ENCODE data around the gene OR51B6.

DNA sequence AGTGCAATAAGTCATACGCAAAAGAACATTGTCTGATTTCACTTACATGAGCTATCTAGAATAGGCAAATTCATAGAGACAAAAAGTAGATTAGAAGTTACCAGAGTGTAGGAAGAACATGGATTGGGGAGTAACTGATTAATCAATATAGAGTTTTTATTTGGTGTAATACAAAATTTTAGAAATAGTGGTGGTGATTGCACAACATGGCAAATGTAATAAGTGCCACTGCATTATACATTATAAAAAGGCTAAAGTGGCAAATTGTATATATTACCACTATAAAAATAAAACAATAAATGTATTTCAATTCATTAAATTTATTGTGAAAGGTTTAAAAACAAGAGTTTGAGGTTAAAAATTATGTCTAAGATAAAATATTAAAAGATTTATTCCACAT lies 40.9 kb upstream of the OR51B6 start:
- TF ChIP-seq POLR2AphosphoS5 (IDR thresholded peaks at IDR 0.05; ENCODE audit: low read depth): no peak
- TF ChIP-seq, protein P1, sequence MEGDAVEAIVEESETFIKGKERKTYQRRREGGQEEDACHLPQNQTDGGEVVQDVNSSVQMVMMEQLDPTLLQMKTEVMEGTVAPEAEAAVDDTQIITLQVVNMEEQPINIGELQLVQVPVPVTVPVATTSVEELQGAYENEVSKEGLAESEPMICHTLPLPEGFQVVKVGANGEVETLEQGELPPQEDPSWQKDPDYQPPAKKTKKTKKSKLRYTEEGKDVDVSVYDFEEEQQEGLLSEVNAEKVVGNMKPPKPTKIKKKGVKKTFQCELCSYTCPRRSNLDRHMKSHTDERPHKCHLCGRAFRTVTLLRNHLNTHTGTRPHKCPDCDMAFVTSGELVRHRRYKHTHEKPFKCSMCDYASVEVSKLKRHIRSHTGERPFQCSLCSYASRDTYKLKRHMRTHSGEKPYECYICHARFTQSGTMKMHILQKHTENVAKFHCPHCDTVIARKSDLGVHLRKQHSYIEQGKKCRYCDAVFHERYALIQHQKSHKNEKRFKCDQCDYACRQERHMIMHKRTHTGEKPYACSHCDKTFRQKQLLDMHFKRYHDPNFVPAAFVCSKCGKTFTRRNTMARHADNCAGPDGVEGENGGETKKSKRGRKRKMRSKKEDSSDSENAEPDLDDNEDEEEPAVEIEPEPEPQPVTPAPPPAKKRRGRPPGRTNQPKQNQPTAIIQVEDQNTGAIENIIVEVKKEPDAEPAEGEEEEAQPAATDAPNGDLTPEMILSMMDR (conservative IDR thresholded peaks at IDR 0.05; ENCODE audit: low read depth in 2 of 2): no peak
- no peak for TF ChIP-seq CREB1 (CRISPR knock-in tag; IDR thresholded peaks at IDR 0.05; ENCODE audit: low read depth)
- TF ChIP-seq EZH2phosphoT487 (IDR thresholded peaks at IDR 0.05; ENCODE audit: unreplicated experiment): no peak
- no peak for TF ChIP-seq ZNF114 (CRISPR knock-in tag; IDR thresholded peaks at IDR 0.05)
- TF ChIP-seq, protein P2, sequence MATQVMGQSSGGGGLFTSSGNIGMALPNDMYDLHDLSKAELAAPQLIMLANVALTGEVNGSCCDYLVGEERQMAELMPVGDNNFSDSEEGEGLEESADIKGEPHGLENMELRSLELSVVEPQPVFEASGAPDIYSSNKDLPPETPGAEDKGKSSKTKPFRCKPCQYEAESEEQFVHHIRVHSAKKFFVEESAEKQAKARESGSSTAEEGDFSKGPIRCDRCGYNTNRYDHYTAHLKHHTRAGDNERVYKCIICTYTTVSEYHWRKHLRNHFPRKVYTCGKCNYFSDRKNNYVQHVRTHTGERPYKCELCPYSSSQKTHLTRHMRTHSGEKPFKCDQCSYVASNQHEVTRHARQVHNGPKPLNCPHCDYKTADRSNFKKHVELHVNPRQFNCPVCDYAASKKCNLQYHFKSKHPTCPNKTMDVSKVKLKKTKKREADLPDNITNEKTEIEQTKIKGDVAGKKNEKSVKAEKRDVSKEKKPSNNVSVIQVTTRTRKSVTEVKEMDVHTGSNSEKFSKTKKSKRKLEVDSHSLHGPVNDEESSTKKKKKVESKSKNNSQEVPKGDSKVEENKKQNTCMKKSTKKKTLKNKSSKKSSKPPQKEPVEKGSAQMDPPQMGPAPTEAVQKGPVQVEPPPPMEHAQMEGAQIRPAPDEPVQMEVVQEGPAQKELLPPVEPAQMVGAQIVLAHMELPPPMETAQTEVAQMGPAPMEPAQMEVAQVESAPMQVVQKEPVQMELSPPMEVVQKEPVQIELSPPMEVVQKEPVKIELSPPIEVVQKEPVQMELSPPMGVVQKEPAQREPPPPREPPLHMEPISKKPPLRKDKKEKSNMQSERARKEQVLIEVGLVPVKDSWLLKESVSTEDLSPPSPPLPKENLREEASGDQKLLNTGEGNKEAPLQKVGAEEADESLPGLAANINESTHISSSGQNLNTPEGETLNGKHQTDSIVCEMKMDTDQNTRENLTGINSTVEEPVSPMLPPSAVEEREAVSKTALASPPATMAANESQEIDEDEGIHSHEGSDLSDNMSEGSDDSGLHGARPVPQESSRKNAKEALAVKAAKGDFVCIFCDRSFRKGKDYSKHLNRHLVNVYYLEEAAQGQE (IDR thresholded peaks at IDR 0.05; ENCODE audit: unreplicated experiment): no peak
- no peak for TF ChIP-seq EZH2 (IDR thresholded peaks at IDR 0.05; ENCODE audit: low read depth, unreplicated experiment)
- TF ChIP-seq, protein P3, sequence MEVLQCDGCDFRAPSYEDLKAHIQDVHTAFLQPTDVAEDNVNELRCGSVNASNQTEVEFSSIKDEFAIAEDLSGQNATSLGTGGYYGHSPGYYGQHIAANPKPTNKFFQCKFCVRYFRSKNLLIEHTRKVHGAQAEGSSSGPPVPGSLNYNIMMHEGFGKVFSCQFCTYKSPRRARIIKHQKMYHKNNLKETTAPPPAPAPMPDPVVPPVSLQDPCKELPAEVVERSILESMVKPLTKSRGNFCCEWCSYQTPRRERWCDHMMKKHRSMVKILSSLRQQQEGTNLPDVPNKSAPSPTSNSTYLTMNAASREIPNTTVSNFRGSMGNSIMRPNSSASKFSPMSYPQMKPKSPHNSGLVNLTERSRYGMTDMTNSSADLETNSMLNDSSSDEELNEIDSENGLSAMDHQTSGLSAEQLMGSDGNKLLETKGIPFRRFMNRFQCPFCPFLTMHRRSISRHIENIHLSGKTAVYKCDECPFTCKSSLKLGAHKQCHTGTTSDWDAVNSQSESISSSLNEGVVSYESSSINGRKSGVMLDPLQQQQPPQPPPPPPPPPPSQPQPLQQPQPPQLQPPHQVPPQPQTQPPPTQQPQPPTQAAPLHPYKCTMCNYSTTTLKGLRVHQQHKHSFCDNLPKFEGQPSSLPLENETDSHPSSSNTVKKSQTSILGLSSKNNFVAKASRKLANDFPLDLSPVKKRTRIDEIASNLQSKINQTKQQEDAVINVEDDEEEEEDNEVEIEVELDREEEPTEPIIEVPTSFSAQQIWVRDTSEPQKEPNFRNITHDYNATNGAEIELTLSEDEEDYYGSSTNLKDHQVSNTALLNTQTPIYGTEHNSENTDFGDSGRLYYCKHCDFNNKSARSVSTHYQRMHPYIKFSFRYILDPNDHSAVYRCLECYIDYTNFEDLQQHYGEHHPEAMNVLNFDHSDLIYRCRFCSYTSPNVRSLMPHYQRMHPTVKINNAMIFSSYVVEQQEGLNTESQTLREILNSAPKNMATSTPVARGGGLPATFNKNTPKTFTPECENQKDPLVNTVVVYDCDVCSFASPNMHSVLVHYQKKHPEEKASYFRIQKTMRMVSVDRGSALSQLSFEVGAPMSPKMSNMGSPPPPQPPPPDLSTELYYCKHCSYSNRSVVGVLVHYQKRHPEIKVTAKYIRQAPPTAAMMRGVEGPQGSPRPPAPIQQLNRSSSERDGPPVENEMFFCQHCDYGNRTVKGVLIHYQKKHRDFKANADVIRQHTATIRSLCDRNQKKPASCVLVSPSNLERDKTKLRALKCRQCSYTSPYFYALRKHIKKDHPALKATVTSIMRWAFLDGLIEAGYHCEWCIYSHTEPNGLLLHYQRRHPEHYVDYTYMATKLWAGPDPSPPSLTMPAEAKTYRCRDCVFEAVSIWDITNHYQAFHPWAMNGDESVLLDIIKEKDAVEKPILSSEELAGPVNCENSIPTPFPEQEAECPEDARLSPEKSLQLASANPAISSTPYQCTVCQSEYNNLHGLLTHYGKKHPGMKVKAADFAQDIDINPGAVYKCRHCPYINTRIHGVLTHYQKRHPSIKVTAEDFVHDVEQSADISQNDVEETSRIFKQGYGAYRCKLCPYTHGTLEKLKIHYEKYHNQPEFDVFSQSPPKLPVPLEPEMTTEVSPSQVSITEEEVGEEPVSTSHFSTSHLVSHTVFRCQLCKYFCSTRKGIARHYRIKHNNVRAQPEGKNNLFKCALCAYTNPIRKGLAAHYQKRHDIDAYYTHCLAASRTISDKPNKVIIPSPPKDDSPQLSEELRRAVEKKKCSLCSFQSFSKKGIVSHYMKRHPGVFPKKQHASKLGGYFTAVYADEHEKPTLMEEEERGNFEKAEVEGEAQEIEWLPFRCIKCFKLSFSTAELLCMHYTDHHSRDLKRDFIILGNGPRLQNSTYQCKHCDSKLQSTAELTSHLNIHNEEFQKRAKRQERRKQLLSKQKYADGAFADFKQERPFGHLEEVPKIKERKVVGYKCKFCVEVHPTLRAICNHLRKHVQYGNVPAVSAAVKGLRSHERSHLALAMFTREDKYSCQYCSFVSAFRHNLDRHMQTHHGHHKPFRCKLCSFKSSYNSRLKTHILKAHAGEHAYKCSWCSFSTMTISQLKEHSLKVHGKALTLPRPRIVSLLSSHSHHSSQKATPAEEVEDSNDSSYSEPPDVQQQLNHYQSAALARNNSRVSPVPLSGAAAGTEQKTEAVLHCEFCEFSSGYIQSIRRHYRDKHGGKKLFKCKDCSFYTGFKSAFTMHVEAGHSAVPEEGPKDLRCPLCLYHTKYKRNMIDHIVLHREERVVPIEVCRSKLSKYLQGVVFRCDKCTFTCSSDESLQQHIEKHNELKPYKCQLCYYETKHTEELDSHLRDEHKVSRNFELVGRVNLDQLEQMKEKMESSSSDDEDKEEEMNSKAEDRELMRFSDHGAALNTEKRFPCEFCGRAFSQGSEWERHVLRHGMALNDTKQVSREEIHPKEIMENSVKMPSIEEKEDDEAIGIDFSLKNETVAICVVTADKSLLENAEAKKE (CRISPR knock-in tag; IDR thresholded peaks at IDR 0.05): no peak
- TF ChIP-seq JUNB (IDR thresholded peaks at IDR 0.05; ENCODE audit: unreplicated experiment): no peak
- no peak for TF ChIP-seq ZNF331 (CRISPR knock-in tag; IDR thresholded peaks at IDR 0.05; ENCODE audit: low read depth)
- no peak for TF ChIP-seq STAT1 (IDR thresholded peaks at IDR 0.05; ENCODE audit: unreplicated experiment)
- no peak for TF ChIP-seq NANOG (IDR thresholded peaks at IDR 0.05; ENCODE audit: borderline replicate concordance)
- TF ChIP-seq, protein P4, sequence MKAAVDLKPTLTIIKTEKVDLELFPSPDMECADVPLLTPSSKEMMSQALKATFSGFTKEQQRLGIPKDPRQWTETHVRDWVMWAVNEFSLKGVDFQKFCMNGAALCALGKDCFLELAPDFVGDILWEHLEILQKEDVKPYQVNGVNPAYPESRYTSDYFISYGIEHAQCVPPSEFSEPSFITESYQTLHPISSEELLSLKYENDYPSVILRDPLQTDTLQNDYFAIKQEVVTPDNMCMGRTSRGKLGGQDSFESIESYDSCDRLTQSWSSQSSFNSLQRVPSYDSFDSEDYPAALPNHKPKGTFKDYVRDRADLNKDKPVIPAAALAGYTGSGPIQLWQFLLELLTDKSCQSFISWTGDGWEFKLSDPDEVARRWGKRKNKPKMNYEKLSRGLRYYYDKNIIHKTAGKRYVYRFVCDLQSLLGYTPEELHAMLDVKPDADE (IDR thresholded peaks at IDR 0.05): no peak

All from GM23338 (cell line).